ENCODE data around the gene LITAFD. TPM values are rescaled to one million over a fixed set of nuclear protein-coding genes. Genes with fewer than 3 reads are reported as not detected.
"Not testable (repeated sequence)": the region's sequence is repeated elsewhere in the genome, so short reads cannot be mapped to it uniquely, and the experiment has no call there.

LITAFD gene
- total RNA-seq, 1 donor from 2014 or later, result not detected

DNA sequence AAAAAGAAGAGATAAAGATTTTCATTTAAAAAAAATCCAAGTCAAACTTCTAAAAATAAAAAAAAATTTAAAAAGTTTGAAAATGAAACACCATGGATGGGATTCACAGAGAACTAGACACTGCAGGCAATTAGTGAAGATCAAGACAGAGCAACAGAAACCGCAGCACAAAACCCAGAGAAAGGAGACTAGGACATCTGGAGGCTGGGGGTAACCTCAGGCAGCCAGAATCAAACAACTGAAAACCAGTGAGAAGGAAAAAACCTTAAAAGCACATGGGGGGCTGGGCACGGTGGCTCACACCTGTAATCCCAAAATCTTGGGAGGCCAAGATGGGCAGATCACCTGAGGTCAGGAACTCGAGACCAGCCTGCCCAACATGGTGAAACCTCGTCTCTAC, 30.6 kb downstream of the LITAFD start:
- H3K27me3 ChIP-seq, result no peaks in the 10 kb centered on the region
- DNase-seq (ENCODE audit: low spot score in 2 of 2), result no peak
- TF ChIP-seq, protein P1, sequence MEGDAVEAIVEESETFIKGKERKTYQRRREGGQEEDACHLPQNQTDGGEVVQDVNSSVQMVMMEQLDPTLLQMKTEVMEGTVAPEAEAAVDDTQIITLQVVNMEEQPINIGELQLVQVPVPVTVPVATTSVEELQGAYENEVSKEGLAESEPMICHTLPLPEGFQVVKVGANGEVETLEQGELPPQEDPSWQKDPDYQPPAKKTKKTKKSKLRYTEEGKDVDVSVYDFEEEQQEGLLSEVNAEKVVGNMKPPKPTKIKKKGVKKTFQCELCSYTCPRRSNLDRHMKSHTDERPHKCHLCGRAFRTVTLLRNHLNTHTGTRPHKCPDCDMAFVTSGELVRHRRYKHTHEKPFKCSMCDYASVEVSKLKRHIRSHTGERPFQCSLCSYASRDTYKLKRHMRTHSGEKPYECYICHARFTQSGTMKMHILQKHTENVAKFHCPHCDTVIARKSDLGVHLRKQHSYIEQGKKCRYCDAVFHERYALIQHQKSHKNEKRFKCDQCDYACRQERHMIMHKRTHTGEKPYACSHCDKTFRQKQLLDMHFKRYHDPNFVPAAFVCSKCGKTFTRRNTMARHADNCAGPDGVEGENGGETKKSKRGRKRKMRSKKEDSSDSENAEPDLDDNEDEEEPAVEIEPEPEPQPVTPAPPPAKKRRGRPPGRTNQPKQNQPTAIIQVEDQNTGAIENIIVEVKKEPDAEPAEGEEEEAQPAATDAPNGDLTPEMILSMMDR (IDR thresholded peaks at IDR 0.05), result no peak
- no peak overlapping the region for H3K27ac ChIP-seq
- H3K36me3 ChIP-seq, result peaks cover 69 to 84% of the 10 kb centered on the region in 2 donors
- H3K4me3 ChIP-seq, result no peak overlapping the region
- intact Hi-C loops (cut with DNase I), result no loop called here
- no peaks in the 10 kb centered on the region for H3K9me3 ChIP-seq
- no peaks in the 10 kb centered on the region for H3K4me1 ChIP-seq

DNA sequence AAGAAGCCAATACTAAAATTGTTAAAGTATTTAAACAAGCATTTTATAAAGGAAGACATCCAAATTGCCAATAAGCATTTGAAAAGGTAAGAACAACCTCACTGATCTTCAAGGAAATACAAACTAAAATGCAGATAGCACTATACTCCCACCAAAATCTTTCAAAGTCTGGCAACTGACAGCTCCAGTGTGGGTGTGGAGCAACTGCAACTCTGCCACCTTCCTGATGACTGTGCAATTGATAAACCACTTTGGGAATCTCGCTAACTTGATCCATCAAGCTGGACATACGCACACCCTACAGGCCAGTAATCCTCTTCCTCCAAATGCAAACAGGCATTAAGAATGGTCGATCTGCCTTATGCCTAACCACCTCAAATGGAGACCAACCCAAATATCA, 31.9 kb downstream of the LITAFD start:
- H3K27ac ChIP-seq, result no peak overlapping the region
- H3K9me3 ChIP-seq, result no peaks in the 10 kb centered on the region
- no peak overlapping the region for H3K4me3 ChIP-seq
- intact Hi-C loops (cut with DNase I), result no loop called here
- no peak for DNase-seq (ENCODE audit: low spot score in 2 of 2)
- H3K36me3 ChIP-seq, result peaks cover 70 to 84% of the 10 kb centered on the region in 2 donors
- TF ChIP-seq, protein P1 (IDR thresholded peaks at IDR 0.05), result no peak
- H3K27me3 ChIP-seq, result no peaks in the 10 kb centered on the region
- no peaks in the 10 kb centered on the region for H3K4me1 ChIP-seq

DNA sequence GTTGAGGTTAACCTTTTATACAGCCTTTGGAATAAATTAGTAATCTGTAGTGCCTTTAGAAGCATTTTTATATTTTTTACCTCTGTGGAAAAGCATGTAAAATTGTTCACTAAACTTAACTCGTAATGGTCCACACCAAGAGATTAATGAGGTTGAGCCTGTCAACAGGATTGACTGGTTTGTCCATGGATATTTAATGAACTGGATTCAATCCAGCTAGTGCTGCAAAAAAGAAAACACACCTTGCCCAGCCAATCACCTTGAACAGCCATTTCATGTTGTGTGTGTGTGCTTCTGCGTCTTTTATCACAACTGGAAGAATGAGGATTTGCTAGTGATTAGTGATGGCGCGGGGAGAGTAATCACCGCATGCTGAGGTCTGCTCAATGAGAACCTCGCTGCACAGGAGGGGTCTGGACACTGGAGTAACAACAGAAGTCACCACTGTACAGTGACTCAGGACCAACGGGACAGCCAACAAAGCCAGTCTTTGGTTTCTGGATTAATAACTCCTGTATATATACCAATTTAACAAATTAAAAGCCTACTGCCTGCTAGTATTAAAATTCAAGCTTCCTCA, 33.7 kb downstream of the LITAFD start:
- no peaks in the 10 kb centered on the region for H3K27me3 ChIP-seq

DNA sequence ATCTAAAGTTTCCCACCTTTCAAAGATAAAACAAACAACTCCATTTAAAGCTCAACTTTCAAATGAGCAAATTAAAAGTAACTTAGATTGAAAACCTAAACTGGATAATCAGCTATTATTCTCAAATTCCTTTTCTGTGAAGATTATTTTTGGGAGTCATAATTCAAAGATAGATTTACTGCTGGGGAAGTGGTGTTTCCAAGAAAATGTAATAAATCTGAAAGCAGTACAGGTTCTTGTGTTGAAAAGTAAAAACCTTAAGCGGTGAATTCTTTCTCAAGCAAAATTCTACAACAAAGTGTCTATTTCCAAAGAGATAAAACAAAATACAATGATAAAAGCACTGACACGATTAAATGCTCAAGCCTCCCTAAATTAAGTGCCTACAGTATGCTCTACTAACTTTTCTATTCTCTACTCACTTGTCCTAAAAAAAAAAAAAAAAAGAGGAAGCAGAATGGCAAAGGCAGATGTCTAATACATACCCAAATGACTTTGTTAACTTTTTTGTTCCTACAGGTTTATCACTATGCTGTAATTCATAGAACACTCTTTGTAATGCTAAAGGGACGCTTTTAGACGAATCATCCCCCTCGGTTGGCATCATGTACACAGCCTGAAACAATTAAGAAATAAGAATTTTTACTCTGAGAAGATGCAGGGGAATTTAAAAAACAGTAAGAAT, 34.5 kb downstream of the LITAFD start:
- Histone ChIP-seq H3K4me1 (no peaks in the 10 kb centered on the region), H3K36me3 (peaks cover 67 to 85% of the 10 kb centered on the region in 2 donors), H3K27ac (no peak overlapping the region), H3K4me3 (no peak overlapping the region), H3K27me3 (no peaks in the 10 kb centered on the region), H3K9me3 (no peaks in the 10 kb centered on the region)
- TF ChIP-seq, protein P1 (IDR thresholded peaks at IDR 0.05), result no peak
- intact Hi-C loops (cut with DNase I), result no loop called here
- no peak for DNase-seq (ENCODE audit: low spot score in 2 of 2)

More for the DNA sequence above, 33.7 kb downstream of the LITAFD start:
- H3K4me1 ChIP-seq, result no peaks in the 10 kb centered on the region
- peaks cover 68 to 85% of the 10 kb centered on the region in 2 donors for H3K36me3 ChIP-seq
- no peaks in the 10 kb centered on the region for H3K9me3 ChIP-seq
- intact Hi-C loops (cut with DNase I), result no loop called here
- H3K4me3 ChIP-seq, result no peak overlapping the region
- H3K27ac ChIP-seq, result no peak overlapping the region
- no peak for DNase-seq (ENCODE audit: low spot score in 2 of 2)
- TF ChIP-seq, protein P1 (IDR thresholded peaks at IDR 0.05), result no peak

DNA sequence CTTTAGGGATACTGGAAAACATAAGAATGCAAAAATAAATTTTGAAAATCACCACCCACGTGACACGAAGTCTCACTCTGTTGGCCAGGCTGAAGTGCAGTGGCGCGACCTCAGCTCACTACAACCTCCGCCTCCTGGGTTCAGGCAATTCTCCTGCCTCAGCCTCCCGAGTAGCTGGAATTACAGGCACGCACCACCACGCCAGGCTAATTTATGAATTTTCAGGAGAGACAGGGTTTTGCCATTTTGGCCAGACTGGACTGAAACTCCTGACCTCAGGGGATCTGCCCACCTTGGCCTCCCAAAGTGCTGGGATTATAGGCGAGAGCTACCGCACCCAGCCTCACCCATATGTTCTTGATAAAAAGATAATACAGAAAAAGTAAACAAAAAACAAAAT, 35.2 kb downstream of the LITAFD start:
- H3K27ac ChIP-seq; H3K4me1 ChIP-seq; H3K27me3 ChIP-seq; H3K4me3 ChIP-seq; DNase-seq (ENCODE audit: low spot score in 2 of 2); intact Hi-C loops (cut with DNase I); H3K9me3 ChIP-seq: not testable (repeated sequence)
- peaks cover 68 to 86% of the 10 kb centered on the region in 2 donors for H3K36me3 ChIP-seq

DNA sequence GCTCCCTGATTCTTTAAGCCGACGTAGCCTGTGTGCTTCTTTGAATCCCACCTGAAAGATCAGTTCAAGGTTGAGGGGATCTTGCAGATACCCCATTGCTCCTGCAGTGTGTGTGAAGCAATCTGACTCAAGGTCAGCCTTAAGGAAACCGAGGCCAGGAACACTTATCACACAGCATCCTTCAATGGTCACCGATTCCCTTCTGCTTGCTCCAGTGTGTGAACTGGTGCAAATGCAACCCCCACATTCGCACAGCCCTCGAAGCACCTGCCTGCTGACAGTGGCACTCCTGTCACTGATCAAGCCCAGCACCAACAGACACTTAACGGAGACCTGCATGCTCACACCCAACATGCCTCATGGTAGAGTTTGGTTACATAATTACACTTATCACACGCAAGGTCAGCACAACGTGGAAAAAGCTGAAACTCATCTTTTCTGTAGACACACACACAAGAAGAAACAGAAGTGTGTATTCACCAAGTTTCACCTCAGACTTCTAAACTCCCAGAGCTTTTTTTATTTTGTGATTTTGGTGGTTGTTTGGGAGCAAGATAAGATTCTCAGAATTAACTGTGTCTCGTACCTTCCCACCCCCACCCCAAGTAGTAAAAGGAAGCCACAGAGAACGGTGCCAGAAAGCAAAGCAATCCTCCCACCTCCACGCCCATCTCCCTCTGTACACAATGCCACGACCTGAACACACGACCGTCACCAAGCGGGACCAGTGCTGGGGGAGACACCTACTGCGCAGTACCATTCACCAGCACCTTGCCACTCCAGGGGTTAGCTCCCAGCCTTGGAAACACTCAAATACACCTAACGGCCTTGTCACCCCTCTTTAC, 37.2 kb downstream of the LITAFD start:
- H3K4me1 ChIP-seq, result no peaks in the 10 kb centered on the region
- no peak overlapping the region for H3K4me3 ChIP-seq
- no peaks in the 10 kb centered on the region for H3K27me3 ChIP-seq
- intact Hi-C loops (cut with DNase I), result no loop called here
- no peak for DNase-seq (ENCODE audit: low spot score in 2 of 2)
- H3K27ac ChIP-seq, result no peak overlapping the region
- H3K36me3 ChIP-seq, result peaks cover 68 to 83% of the 10 kb centered on the region in 2 donors
- TF ChIP-seq, protein P1 (IDR thresholded peaks at IDR 0.05), result no peak
- no peaks in the 10 kb centered on the region for H3K9me3 ChIP-seq

Data from ascending aorta (tissue), 2 donors.